Activated T-helper 1 cell treated with anti-CD3 and anti-CD28 coated beads, Interleukin-12 subunit alpha, Interleukin-12 subunit beta, Interleukin-2, Interleukin-4 antibody, amounts not matched to agents 30 ng/mL and 10 ng/mL and 1 ng/mL, durations not matched to agents 14 hours and 24 hours and 36 hours (primary cell): ENCODE data around the gene SH2B2. TPM values are rescaled to one million over a fixed set of nuclear protein-coding genes. Genes with fewer than 3 reads are reported as not detected.

ENCODE experiments used
- DNase-seq: peaks from one replicate; pipeline ENCODE4 v3.0.0; 2021; ENCODE audit warnings: low spot score
- H3K27ac Mint-ChIP-seq: one replicate; pipeline ENCODE4 v1.8.0; 2021; ENCODE audit warnings: mild to moderate bottlenecking, mixed read lengths
- H3K27me3 Mint-ChIP-seq: one replicate; pipeline ENCODE4 v1.8.0; 2022; ENCODE audit warnings: mild to moderate bottlenecking, moderate library complexity, mixed read lengths; ENCODE audit not compliant: insufficient read depth
- H3K36me3 Mint-ChIP-seq: one replicate; pipeline ENCODE4 v1.8.0; 2021; ENCODE audit warnings: low read depth, mixed read lengths
- H3K4me1 Mint-ChIP-seq: one replicate; pipeline ENCODE4 v1.8.0; 2021; ENCODE audit warnings: low read depth, mixed read lengths
- H3K4me3 Mint-ChIP-seq: one replicate; pipeline ENCODE4 v1.8.0; 2021; ENCODE audit warnings: mild to moderate bottlenecking, moderate library complexity, mixed read lengths
- H3K9me3 Mint-ChIP-seq: one replicate; pipeline ENCODE4 v1.8.0; 2021; ENCODE audit warnings: mixed read lengths
- intact Hi-C: fragments of 100-400 bp; cut with micrococcal nuclease; formaldehyde crosslinking; loops from one replicate; pipeline ENCODE4 v1.15.1; 2024
- total RNA-seq: library from RNA; stranded (reverse); gene quantifications from 2 replicates; pipeline ENCODE4 v1.2.3, GENCODE V29; 2022

The SH2B2 gene
- 2.1 and 2.6 TPM in 2 replicates for total RNA-seq

DNA sequence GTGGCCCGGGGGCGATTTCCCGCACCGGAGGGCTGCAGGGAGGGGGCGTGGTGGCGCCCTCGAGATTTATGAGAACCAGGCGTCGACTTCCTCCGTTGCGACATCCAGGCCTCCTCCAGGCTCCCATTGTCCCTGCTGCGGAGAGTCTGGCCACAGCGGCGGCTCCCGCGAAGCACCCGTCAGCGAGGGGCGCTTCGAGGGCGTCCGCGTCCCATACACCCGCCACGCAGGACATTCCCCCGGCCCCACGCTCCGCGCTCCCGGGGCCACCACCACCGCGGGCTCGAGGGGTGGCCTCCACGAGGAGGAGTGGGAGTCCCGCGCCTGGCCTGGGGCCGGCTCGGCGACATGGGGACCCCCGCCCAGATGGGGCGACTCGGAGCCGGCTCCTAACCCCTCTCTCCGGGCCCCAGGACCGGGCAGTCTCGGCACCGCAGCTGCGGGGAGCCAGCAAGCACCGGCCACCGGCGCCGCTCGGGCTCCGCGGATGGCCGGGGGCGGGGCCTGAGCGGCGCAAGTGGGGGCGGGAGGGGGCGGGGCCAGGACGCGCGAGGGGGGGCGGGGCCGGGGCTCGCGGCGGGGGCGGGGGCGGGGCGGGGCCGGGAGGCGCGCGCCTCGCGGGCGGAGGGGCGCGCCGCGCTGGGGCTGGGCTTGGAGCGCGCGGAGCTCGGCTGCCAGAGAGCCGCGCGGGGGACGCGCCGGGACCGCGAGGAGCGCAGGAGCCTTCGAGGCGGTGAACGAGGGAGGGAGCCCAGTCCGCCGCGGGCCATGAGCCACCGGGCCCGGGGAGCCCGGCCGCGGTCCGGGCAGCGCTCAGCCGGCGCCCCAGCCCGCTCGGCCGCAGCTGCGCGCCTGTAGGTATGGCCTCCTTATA is at the start of gene SH2B2:
SH2B2 (plus strand) TSS at position 632 of the 874 bp plus-strand sequence. CDS start 13,683 bp downstream, outside the sequence.
- no peaks in the 10 kb centered on the region for H3K36me3 Mint-ChIP-seq
- H3K27me3 Mint-ChIP-seq, result peaks cover 28% of the 10 kb centered on the region
- H3K9me3 Mint-ChIP-seq, result no peaks in the 10 kb centered on the region
- peaks cover 22% of the 10 kb centered on the region for H3K4me1 Mint-ChIP-seq
- H3K4me3 Mint-ChIP-seq, result peak within 1 kb of the TSS; percentile 47
- no peak within 1 kb of the TSS for H3K27ac Mint-ChIP-seq
- no peak for DNase-seq
- intact Hi-C loops, result loop anchor here (1.0 to 5.0 kb wide), 2 partner anchors 77 to 176 kb away; partner anchors contain the start of genes ALKBH4 and LRWD1

DNA sequence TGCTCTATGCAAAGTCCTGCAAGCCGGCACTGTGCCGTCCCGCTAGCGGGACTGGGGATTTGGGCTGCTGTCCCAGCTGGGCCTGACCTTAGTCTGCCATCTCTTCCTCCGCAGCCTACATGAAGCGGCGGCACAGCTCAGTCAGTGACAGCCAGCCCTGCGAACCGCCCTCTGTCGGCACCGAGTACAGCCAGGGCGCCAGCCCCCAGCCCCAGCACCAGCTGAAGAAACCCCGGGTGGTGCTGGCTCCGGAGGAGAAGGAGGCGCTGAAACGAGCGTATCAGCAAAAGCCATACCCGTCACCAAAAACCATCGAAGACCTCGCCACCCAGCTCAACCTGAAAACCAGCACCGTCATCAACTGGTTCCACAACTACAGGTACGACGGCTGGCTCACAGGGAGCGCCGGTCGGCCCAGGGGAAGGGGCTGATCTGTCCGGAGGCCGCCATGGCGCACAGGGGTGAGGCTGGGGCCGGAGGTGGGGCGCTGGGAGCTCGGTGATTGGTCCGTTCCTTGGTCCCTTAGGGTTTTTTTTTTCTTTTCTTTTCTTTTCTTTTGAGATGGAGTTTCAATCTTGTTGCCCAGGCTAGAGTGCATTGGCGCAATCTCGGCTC is 47.4 kb upstream of the SH2B2 start:
- Mint-ChIP-seq H3K4me3 (no peak overlapping the region), H3K4me1 (no peaks in the 10 kb centered on the region)
- intact Hi-C loops, result no loop called here

DNA sequence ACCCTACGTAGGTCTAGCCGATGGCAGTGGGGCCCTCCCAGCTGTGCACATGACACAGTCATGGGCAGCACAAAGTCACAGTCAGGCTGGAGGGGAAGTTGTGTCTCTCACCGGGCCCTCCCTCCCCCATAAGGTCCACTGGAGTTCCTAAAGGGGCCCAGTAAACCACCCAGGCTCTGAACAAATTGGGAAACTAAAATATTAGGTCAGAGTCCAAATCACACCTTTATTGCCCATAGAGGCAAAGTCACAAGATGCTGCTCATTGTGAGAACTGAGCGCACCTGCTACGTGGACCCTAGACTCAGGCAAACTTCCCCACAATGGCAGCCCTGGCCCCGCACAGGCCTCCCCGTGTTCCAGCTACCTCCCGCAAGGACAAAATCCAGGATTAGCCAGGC is 45.2 kb upstream of the SH2B2 start:
- Mint-ChIP-seq H3K4me3 (no peak overlapping the region), H3K27ac (no peak overlapping the region), H3K9me3 (no peaks in the 10 kb centered on the region), H3K36me3 (no peaks in the 10 kb centered on the region), H3K4me1 (no peaks in the 10 kb centered on the region), H3K27me3 (no peaks in the 10 kb centered on the region)
- intact Hi-C loops, result no loop called here
- DNase-seq, result no peak

More for the DNA sequence above, 47.4 kb upstream of the SH2B2 start:
- no peak overlapping the region for H3K27ac Mint-ChIP-seq
- no peaks in the 10 kb centered on the region for H3K27me3 Mint-ChIP-seq
- no peaks in the 10 kb centered on the region for H3K9me3 Mint-ChIP-seq
- no peak for DNase-seq
- H3K36me3 Mint-ChIP-seq, result no peaks in the 10 kb centered on the region

DNA sequence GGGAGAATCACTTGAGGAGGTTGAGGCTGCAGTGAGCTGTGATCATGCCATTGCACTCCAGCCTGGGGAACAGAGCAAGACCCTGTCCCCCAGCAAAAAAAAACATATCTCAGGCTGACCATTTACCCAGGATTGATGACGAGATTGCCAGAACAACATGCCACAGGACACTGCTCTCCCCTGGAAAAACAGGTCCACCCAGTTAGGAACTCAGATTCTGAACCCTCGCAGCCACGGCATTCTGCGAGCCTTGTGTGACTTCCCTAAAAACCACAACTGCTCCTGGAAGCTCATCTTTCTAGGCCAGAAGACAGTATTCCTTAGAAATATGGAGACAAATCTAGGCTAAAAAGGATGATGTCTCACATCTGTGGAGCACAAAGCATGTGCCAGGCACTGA is 42.1 kb upstream of the SH2B2 start:
- H3K27ac Mint-ChIP-seq, result no peak overlapping the region
- no peaks in the 10 kb centered on the region for H3K9me3 Mint-ChIP-seq
- H3K4me1 Mint-ChIP-seq, result no peaks in the 10 kb centered on the region
- intact Hi-C loops, result no loop called here
- H3K36me3 Mint-ChIP-seq, result no peaks in the 10 kb centered on the region
- DNase-seq, result no peak
- H3K27me3 Mint-ChIP-seq, result no peaks in the 10 kb centered on the region
- H3K4me3 Mint-ChIP-seq, result no peak overlapping the region

DNA sequence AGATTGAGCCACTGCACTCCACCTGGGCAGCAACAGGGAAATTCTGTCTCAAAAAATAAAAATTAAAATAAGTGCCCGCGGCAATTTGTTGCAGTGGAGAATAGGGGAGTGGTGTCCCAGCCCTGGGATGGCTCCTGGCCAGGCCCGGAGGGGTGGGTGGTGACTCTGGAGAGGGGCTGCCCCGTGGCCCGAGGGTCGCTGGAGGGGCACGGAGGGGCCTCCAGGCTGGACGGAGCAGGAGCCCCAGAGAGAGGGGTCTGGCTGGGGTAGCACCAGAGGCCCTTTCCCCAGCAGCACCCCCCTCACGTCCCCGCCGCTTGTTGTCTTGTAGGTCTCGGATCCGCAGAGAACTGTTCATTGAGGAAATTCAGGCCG is 38.6 kb upstream of the SH2B2 start:
- no peak for DNase-seq
- Mint-ChIP-seq H3K4me3 (no peak overlapping the region), H3K9me3 (no peaks in the 10 kb centered on the region), H3K27me3 (no peaks in the 10 kb centered on the region), H3K4me1 (no peaks in the 10 kb centered on the region), H3K36me3 (peaks cover 4% of the 10 kb centered on the region), H3K27ac (no peak overlapping the region)
- intact Hi-C loops, result loop anchor here (2.0 kb wide), 1 partner anchor 21 kb away; no protein-coding TSS in a partner anchor

DNA sequence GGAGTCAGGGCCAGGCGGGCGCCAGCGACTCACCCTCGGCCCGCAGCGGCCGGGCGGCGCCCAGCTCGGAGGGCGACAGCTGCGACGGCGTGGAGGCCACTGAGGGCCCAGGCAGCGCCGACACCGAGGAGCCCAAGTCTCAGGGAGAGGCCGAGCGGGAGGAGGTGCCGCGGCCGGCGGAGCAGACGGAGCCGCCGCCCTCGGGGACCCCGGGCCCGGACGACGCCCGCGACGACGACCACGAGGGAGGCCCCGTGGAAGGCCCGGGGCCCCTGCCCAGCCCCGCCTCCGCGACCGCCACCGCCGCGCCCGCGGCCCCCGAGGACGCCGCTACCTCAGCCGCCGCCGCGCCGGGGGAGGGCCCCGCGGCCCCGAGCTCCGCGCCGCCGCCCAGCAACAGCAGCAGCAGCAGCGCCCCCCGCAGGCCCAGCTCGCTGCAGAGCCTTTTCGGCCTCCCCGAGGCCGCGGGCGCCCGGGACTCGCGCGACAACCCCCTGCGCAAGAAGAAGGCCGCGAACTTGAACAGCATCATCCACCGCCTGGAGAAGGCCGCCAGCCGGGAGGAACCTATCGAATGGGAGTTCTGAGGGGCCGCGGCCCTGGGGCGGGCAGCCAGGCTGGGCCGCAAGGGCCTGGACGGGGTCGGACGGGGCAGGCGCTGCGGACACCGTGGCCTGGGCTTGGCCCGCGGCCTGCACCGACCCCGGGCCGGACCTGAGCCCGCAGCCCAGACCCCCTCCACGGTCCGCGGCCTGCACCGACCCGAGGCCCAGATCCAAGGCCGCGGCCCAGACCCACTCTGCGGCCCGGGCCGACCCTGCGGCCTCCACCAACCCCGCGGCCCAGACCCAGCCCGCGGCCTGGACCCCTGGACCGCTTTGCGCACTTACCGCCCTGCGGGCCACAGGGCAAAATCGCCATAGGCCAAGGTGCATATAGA is 37.9 kb upstream of the SH2B2 start:
- DNase-seq, result no peak
- intact Hi-C loops, result loop anchor here (2.0 kb wide), 1 partner anchor 20 kb away; no protein-coding TSS in a partner anchor
- Mint-ChIP-seq H3K4me1 (no peaks in the 10 kb centered on the region), H3K36me3 (peaks cover 4% of the 10 kb centered on the region), H3K9me3 (no peaks in the 10 kb centered on the region), H3K27ac (no peak overlapping the region), H3K27me3 (no peaks in the 10 kb centered on the region), H3K4me3 (no peak overlapping the region)

DNA sequence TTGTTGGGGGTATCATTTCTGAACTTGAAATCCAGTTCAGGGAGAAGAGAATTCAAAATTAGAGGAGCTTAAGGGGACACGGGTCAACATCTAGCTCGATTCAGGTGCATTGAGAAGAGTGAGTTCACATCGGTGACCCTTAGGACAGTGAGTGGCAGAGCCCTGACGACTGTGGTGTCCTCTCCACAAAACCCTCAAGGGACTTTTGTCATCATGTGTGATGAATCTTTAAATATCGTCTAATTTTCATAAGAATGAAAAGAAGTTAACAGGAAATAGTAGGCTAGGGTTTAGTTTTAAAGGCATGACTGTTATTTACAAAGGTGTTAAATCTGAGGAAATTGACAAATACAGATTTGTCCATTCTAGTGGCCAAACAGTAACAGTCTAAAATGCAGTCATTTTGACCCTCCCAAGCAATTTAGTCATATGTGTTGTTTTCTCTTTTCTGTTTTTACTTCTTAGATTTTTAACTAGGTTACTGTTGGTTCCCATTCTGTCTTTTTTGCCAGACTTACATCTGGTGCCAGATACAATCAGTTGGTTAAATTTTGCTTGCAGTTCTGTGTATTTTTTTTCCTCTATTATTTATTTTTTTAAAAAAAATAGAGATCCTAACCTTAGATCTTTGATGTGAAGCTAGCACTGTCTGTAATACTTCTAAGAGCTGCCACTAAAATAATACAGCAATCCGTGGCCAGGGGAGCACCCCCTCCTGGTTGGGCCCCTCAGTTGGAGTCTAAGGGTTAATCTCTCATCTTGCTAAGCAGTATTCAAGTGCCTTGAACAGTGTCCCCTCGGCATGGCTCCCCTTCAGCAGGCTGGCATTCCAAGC is 34.9 kb upstream of the SH2B2 start:
- intact Hi-C loops, result no loop called here
- Mint-ChIP-seq H3K9me3 (no peaks in the 10 kb centered on the region), H3K4me1 (no peaks in the 10 kb centered on the region), H3K4me3 (no peak overlapping the region), H3K27me3 (no peaks in the 10 kb centered on the region), H3K36me3 (peaks cover 4% of the 10 kb centered on the region), H3K27ac (no peak overlapping the region)
- no peak for DNase-seq

DNA sequence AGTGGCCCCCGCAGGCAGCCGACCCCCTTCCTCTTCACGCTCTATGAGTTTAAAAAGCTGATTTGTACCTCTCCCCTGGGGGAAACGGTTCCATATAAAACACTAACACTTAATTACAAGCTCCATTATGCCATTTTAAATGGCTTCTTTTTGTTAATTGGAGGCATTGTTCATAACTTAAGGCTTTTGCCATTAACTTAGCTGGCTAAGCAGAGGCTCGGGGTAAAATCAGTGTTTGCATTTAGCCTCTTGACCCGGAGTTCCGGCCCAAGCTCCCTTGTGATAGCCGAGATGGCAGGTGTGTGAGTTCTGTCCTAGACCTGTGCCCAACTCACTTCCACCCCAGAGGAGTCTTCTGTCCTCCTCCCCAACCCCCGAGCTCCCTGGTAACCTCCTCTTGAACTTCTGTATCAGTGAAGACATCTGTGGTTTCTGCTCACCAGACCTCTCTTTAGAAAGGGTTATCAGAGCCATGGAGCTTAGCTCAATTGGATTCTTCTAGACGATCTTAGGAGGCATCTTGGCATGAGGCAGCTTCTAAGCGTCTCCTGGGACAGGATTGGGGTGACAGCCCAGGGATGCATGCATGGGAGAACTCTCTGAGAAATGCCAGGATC is 34.2 kb upstream of the SH2B2 start:
- intact Hi-C loops, result no loop called here
- Mint-ChIP-seq H3K27ac (no peak overlapping the region), H3K4me3 (no peak overlapping the region), H3K27me3 (no peaks in the 10 kb centered on the region), H3K9me3 (no peaks in the 10 kb centered on the region), H3K4me1 (no peaks in the 10 kb centered on the region), H3K36me3 (peaks cover 4% of the 10 kb centered on the region)
- DNase-seq, result no peak

DNA sequence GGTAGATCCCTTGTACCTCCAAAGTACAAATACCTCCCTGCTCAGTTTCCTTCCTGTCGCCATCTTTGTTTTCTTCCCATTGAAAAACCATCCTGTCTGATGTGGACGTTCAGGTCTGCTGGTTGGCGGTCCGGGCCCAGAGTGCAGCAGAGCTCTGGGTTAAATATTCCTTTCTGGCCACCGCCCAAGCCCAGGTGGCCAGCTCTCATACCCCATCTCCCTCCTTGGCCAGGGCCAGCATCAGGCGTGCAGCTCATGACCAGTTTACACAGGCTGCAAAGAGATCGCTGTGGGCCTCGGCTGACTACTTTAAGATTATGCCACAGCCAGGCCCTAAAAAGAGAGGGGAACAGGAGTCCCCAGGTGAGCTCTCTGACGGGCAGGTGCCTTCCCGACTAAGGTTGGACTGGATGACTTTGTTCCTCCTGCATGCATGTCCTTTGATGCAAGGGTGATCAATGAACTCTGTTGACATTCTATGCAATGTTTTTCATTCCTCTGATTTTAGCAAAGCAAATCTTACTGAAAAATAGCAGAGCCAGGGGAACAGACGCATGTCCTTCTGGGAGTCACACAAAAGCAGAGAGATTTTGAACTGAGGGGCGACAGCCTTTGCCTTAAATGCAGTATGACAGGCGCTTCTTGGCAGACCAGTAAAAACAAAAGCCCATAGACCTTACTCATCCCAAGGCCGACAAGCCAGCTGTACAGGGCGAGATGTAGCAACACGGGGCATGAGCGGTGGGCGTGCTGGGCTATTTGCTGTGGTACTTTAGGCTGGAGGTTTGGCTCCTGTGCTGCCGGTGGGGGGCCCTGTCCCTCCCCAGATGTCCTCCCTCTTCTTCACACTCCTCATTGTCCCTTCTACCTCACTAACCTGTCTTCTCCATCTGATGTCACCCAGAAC is 33.3 kb upstream of the SH2B2 start:
- Mint-ChIP-seq H3K9me3 (no peaks in the 10 kb centered on the region), H3K4me3 (no peak overlapping the region), H3K27ac (no peak overlapping the region), H3K27me3 (no peaks in the 10 kb centered on the region), H3K4me1 (no peaks in the 10 kb centered on the region), H3K36me3 (peaks cover 4% of the 10 kb centered on the region)
- intact Hi-C loops, result no loop called here
- DNase-seq, result no peak

DNA sequence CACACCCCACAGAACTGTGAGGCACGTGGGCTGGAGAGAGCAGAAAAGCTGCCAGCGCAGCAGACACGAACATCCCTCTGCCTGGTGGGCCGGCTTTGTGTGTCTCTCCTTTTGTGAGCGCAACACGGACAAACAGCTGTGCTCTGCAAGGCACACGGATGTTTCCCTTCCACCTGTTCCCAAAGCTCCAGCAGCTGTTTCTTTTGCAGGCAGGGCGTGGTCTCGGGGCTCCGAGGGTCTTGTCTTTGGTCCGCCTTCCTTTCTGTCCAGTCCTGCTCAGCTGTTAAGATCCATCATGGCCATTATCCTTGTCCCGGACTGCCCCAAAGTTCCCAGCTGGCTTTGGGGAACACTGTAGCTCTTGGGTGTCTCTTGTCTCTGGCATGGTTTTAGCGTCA is 32.7 kb upstream of the SH2B2 start:
- intact Hi-C loops, result no loop called here
- H3K4me3 Mint-ChIP-seq, result no peak overlapping the region
- no peaks in the 10 kb centered on the region for H3K27me3 Mint-ChIP-seq

DNA sequence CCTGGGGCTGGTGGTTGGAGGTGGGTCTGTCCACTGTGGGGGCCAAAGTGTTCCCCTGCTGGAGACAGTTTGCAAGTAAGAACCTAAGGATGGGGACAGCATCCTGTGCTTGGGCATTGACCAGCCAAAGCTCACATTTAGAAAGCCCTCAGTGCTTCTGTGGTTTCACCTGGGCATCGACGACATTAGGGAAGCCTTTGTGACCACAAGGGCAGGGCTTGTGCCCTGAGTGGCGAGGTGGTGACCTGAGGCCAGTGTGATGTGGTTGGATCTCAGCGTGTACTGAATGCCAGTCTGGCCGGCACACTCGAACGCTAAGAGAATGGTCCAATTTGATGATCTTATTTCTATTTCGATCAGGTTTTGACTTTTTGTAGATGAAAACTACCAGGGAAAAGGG is 32.1 kb upstream of the SH2B2 start:
- Mint-ChIP-seq H3K27me3 (no peaks in the 10 kb centered on the region), H3K4me3 (no peak overlapping the region), H3K4me1 (no peaks in the 10 kb centered on the region), H3K36me3 (peaks cover 4% of the 10 kb centered on the region), H3K9me3 (no peaks in the 10 kb centered on the region), H3K27ac (no peak overlapping the region)
- intact Hi-C loops, result no loop called here
- no peak for DNase-seq

More for the DNA sequence above, 32.7 kb upstream of the SH2B2 start:
- H3K9me3 Mint-ChIP-seq, result no peaks in the 10 kb centered on the region
- H3K36me3 Mint-ChIP-seq, result peaks cover 4% of the 10 kb centered on the region
- no peak overlapping the region for H3K27ac Mint-ChIP-seq
- no peak for DNase-seq
- no peaks in the 10 kb centered on the region for H3K4me1 Mint-ChIP-seq
